ENCODE results near the gene ATRIP. TPM values are rescaled to one million over a fixed set of nuclear protein-coding genes. Genes with fewer than 3 reads are reported as not detected.

The ATRIP gene
- total and polyA plus RNA-seq, 2 experiments from 2014 or later = 4.3 to 4.5 TPM

DNA sequence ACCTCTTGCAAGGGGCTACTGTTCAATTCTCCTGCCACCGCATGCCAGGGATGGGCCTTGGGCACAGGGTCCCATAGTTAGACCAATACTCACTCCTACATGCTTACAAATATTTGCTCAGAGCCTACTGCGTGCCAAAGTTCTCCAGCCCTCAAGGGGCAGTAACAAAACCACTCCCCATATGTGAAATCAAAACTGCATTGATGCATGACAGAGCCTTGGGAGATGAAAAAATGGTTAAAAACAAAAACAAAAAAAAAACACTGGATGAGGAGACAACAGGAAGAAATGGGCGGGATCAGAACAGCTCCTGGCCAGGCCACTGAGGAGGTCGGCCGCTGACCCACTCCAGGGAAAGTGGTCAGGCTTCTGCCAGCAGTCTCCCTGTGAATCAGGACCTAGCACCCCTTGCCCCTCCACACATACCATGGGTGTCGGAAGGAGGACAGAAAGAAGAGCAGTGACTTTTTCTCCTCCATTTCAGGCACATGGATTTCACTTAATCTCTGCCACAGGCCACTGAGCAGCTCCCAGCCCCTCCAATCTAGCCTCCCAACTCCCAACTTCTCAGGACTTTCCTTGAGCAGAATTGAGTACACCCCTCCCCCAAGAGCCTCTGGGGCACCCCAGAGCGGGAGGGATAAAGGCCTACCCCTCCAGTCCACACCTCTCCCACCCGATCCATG lies 19.4 kb upstream of the ATRIP start:
- H3K27me3 ChIP-seq = no peaks in the 10 kb centered on the region
- peak overlapping the region; percentile 97 for H3K4me2 ChIP-seq
- H2AFZ ChIP-seq = no peak overlapping the region
- peaks cover 87% of the 10 kb centered on the region for H3K79me2 ChIP-seq
- H3K36me3 ChIP-seq (replicated peaks; ENCODE audit: insufficient read depth, low read depth) = no peaks in the 10 kb centered on the region
- no peak overlapping the region for H3K4me3 ChIP-seq
- H4K20me1 ChIP-seq (ENCODE audit: insufficient read depth, poor library complexity, severe bottlenecking) = peaks cover 49% of the 10 kb centered on the region
- H3K9me2 ChIP-seq (replicated peaks; ENCODE audit: insufficient read depth) = no peaks in the 10 kb centered on the region
- WGBS (ENCODE audit: low lambda C conversion rate, missing lambda C conversion rate) = 75% methylated on average over 7 of the region's 8 CpGs
- H3K27ac ChIP-seq = peak overlapping the region; percentile 96
- DNase-seq (ENCODE audit: low spot score) = no peak
- H3K9me3 ChIP-seq (ENCODE audit: low read depth) = no peaks in the 10 kb centered on the region
- H3K4me1 ChIP-seq (ENCODE audit: insufficient read depth) = peaks cover 55% of the 10 kb centered on the region
- TF ChIP-seq EZH2phosphoT487 (IDR thresholded peaks at IDR 0.05; ENCODE audit: low read depth, severe bottlenecking, unreplicated experiment) (no peak), EZH2 (IDR thresholded peaks at IDR 0.05; ENCODE audit: borderline replicate concordance) (no peak)
- TF ChIP-seq, protein P1, sequence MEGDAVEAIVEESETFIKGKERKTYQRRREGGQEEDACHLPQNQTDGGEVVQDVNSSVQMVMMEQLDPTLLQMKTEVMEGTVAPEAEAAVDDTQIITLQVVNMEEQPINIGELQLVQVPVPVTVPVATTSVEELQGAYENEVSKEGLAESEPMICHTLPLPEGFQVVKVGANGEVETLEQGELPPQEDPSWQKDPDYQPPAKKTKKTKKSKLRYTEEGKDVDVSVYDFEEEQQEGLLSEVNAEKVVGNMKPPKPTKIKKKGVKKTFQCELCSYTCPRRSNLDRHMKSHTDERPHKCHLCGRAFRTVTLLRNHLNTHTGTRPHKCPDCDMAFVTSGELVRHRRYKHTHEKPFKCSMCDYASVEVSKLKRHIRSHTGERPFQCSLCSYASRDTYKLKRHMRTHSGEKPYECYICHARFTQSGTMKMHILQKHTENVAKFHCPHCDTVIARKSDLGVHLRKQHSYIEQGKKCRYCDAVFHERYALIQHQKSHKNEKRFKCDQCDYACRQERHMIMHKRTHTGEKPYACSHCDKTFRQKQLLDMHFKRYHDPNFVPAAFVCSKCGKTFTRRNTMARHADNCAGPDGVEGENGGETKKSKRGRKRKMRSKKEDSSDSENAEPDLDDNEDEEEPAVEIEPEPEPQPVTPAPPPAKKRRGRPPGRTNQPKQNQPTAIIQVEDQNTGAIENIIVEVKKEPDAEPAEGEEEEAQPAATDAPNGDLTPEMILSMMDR (IDR thresholded peaks at IDR 0.05; ENCODE audit: poor library complexity) = no peak

DNA sequence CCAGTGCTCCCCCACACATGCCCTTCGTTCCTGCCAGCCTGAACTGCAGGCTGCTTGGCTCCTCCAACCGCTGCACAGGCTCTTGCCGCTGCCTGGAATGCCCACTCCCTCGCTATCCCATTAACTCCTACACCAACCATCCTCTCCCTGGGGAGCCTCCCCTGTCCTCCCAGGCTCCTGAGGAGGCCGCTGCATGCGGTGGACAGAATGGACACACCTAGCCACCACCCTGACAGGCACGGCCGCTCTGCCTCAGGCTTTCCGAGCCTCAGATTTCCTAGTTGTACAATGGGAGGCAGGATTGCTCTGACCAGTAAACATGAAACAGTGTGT lies 18.9 kb upstream of the ATRIP start:
- Histone ChIP-seq H3K27me3 (no peaks in the 10 kb centered on the region), H3K36me3 (replicated peaks; ENCODE audit: insufficient read depth, low read depth) (no peaks in the 10 kb centered on the region), H3K9me2 (replicated peaks; ENCODE audit: insufficient read depth) (no peaks in the 10 kb centered on the region), H3K79me2 (peaks cover 87% of the 10 kb centered on the region), H3K4me3 (no peak overlapping the region), H3K27ac (peak overlapping the region; percentile 96), H3K4me1 (ENCODE audit: insufficient read depth) (peaks cover 60% of the 10 kb centered on the region), H4K20me1 (ENCODE audit: insufficient read depth, poor library complexity, severe bottlenecking) (peaks cover 48% of the 10 kb centered on the region), H3K4me2 (peak overlapping the region; percentile 97), H2AFZ (no peak overlapping the region), H3K9me3 (ENCODE audit: low read depth) (no peaks in the 10 kb centered on the region)
- 76% methylated on average over 9 of the region's 9 CpGs for WGBS (ENCODE audit: low lambda C conversion rate, missing lambda C conversion rate)
- TF ChIP-seq, protein P1 (IDR thresholded peaks at IDR 0.05; ENCODE audit: poor library complexity) = no peak
- TF ChIP-seq EZH2phosphoT487 (IDR thresholded peaks at IDR 0.05; ENCODE audit: low read depth, severe bottlenecking, unreplicated experiment) = no peak
- no peak for TF ChIP-seq EZH2 (IDR thresholded peaks at IDR 0.05; ENCODE audit: borderline replicate concordance)
- DNase-seq (ENCODE audit: low spot score) = no peak

DNA sequence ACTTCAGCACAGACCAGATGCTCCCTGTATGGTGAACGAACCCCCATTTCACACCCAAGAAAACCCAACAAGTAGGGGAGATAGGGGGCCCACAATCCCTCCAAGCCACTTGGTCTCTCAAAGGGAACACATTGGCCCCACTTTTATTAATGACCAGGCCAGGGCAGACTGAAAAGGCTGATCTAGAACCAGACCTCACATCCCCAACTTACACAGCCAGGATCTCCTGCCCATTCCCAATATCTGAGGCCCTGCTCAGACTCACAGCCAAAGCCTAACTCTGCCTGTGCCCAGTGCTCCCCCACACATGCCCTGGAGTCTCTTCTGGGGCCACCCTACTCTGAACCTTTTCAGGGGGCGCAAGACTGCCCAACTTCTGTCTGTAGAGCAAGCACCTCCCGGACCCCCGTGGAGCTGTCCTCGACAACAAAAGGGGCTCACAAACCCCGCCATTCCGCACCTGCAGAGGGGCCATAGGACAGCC lies 18.4 kb upstream of the ATRIP start:
- H3K27ac ChIP-seq = peak overlapping the region; percentile 96
- H3K4me3 ChIP-seq = peak overlapping the region; percentile 96
- no peaks in the 10 kb centered on the region for H3K27me3 ChIP-seq
- H3K79me2 ChIP-seq = peaks cover 87% of the 10 kb centered on the region
- TF ChIP-seq, protein P1 (IDR thresholded peaks at IDR 0.05; ENCODE audit: poor library complexity) = no peak
- no peak for TF ChIP-seq EZH2 (IDR thresholded peaks at IDR 0.05; ENCODE audit: borderline replicate concordance)
- TF ChIP-seq EZH2phosphoT487 (IDR thresholded peaks at IDR 0.05; ENCODE audit: low read depth, severe bottlenecking, unreplicated experiment) = no peak
- H3K36me3 ChIP-seq (replicated peaks; ENCODE audit: insufficient read depth, low read depth) = no peaks in the 10 kb centered on the region
- H3K9me3 ChIP-seq (ENCODE audit: low read depth) = no peaks in the 10 kb centered on the region
- H3K4me1 ChIP-seq (ENCODE audit: insufficient read depth) = peaks cover 65% of the 10 kb centered on the region
- DNase-seq (ENCODE audit: low spot score) = no peak
- peak overlapping the region; percentile 97 for H3K4me2 ChIP-seq
- WGBS (ENCODE audit: low lambda C conversion rate, missing lambda C conversion rate) = 28% methylated on average over 7 of the region's 7 CpGs
- H3K9me2 ChIP-seq (replicated peaks; ENCODE audit: insufficient read depth) = no peaks in the 10 kb centered on the region
- no peak overlapping the region for H2AFZ ChIP-seq
- H4K20me1 ChIP-seq (ENCODE audit: insufficient read depth, poor library complexity, severe bottlenecking) = peaks cover 42% of the 10 kb centered on the region
